ENCODE data around the gene SH3PXD2B. TPM values are rescaled to one million over a fixed set of nuclear protein-coding genes. Genes with fewer than 3 reads are reported as not detected.

The SH3PXD2B gene
- total and polyA plus RNA-seq, 2 of the 13 experiments (the other 11 are each of a cell fraction or from before 2014, with no cell fraction given), result 3.4 to 4.6 TPM

DNA sequence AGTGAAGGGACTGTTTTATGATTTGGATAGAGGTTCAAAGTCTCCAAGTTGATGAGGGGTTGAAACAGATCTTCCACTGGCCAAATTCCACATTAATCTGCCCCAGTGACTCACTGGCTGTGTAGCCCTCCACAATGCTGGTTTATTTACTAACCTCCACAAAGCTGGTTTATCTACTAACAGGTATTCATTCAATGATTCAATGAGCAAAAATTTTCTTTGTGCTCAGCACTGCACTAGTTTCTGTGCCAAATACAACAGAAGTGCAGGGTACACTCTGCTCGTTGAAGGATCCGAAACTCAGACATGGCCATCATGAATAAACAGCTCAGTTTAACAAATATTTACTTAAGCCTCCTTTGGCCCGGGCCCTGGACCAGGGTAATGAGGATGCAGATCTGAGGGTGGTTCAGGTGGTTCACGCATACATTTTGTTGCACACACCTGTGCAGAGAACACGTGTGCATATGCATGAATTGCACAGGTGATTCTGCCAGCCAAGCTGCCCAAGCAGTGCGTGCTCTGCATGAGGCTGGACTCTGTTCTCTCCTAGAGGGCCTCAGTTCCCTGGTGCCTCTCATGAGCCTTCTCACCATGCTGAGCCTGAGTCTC lies 71.0 kb downstream of the SH3PXD2B start (continued):
- no peak for TF ChIP-seq ZNF230 (CRISPR knock-in tag; IDR thresholded peaks at IDR 0.05)
- no peak for TF ChIP-seq ZNF552 (CRISPR knock-in tag; IDR thresholded peaks at IDR 0.05; ENCODE audit: borderline replicate concordance)
- TF ChIP-seq MEIS1 (CRISPR knock-in tag; IDR thresholded peaks at IDR 0.05; ENCODE audit: borderline replicate concordance), result no peak
- no peak for TF ChIP-seq NFRKB (IDR thresholded peaks at IDR 0.05)
- TF ChIP-seq, protein P1, sequence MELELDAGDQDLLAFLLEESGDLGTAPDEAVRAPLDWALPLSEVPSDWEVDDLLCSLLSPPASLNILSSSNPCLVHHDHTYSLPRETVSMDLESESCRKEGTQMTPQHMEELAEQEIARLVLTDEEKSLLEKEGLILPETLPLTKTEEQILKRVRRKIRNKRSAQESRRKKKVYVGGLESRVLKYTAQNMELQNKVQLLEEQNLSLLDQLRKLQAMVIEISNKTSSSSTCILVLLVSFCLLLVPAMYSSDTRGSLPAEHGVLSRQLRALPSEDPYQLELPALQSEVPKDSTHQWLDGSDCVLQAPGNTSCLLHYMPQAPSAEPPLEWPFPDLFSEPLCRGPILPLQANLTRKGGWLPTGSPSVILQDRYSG (CRISPR knock-in tag; IDR thresholded peaks at IDR 0.05), result no peak

DNA sequence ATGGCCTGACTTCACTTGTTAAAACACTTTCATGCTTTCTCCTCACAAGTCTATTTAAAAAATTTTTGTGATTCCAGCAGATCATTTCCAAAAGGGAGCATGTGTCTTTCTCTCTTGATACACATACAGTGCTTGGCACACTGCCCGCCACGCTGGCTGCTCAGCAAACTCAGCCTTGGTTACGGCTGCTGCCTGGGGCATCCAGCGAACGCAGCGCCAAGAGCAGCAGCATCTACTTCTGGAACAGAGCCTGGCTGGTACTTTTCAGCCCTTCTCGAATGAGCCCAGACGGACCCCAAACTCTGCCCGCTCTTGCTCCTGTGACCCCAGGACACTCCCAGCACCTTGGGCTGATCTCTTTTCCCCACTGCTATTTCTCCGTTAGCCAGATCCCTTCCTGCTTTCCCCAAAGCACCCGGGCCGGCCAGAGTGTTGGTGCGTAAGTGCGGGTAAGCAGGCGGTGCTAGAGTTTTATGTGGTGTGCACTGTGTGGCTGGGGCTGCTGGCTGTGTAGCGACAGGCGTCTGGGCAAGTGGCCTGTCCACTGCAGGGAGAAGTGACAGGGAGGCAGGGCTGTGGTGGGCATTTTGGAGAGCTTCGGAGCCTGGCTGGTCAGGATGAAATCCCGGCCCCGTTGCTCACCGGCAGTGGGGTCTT lies 73.2 kb downstream of the SH3PXD2B start:
- 98% methylated on average over 21 of the region's 21 CpGs for WGBS (ENCODE audit: low lambda C conversion rate)
- POLR2A ChIA-PET, result no interaction called here
- H3K27me3 ChIP-seq (ENCODE audit: control insufficient read depth in 1 of 2, insufficient read depth in 2 of 2, low read length in 2 of 2), result no peaks in the 10 kb centered on the region

More for the DNA sequence above, 73.2 kb downstream of the SH3PXD2B start:
- no peak overlapping the region for H2AFZ ChIP-seq (ENCODE audit: low read length)
- DNase-seq (ENCODE audit: low spot score), result no peak
- no peak overlapping the region for H3K4me3 ChIP-seq (replicated peaks in 1 of 3; ENCODE audit: insufficient read depth in 1 of 3, low read depth in 2 of 3, low read length in 3 of 3)
- intact Hi-C loops (cut with micrococcal nuclease; ENCODE audit: unreplicated experiment) (no loop called here), in situ Hi-C loops (cut with HindIII; ENCODE audit: extremely low pct_ligation_motif_present, low pct_unique_long_range_greater_than_20kb) (no loop called here)
- CTCF ChIA-PET (ENCODE audit: low intra/inter-chr PET ratio, low total read pairs), result no interaction called here
- no peak overlapping the region for H3K4me2 ChIP-seq (ENCODE audit: low read depth, low read length)
- peaks cover 29% of the 10 kb centered on the region for H3K4me1 ChIP-seq (ENCODE audit: insufficient read depth, low read length)
- no peaks in the 10 kb centered on the region for H3K9me3 ChIP-seq (ENCODE audit: low read length)
- ATAC-seq, result no peak
- TF ChIP-seq FIP1L1 (IDR thresholded peaks at IDR 0.05; ENCODE audit: borderline replicate concordance, insufficient read depth, low read depth, low read length) (no peak), ZMYM2 (CRISPR knock-in tag; IDR thresholded peaks at IDR 0.05) (no peak), CBX2 (IDR thresholded peaks at IDR 0.05; ENCODE audit: low read depth, low read length) (no peak), CBX2 (CRISPR knock-in tag; IDR thresholded peaks at IDR 0.05; ENCODE audit: low read depth) (no peak), ZNF629 (CRISPR knock-in tag; conservative IDR thresholded peaks at IDR 0.05) (no peak), CCAR2 (optimal IDR thresholded peaks at IDR 0.05; ENCODE audit: low read depth, low read length) (no peak), ZNF207 (IDR thresholded peaks at IDR 0.05; ENCODE audit: borderline replicate concordance) (no peak), ZNF761 (CRISPR knock-in tag; conservative IDR thresholded peaks at IDR 0.05) (no peak), KAT7 (CRISPR knock-in tag; IDR thresholded peaks at IDR 0.05; ENCODE audit: borderline replicate concordance) (no peak)
- TF ChIP-seq, protein P2, sequence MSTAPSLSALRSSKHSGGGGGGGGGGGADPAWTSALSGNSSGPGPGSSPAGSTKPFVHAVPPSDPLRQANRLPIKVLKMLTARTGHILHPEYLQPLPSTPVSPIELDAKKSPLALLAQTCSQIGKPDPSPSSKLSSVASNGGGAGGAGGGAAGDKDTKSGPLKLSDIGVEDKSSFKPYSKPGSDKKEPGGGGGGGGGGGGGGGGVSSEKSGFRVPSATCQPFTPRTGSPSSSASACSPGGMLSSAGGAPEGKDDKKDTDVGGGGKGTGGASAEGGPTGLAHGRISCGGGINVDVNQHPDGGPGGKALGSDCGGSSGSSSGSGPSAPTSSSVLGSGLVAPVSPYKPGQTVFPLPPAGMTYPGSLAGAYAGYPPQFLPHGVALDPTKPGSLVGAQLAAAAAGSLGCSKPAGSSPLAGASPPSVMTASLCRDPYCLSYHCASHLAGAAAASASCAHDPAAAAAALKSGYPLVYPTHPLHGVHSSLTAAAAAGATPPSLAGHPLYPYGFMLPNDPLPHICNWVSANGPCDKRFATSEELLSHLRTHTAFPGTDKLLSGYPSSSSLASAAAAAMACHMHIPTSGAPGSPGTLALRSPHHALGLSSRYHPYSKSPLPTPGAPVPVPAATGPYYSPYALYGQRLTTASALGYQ (CRISPR knock-in tag; IDR thresholded peaks at IDR 0.05), result no peak
- TF ChIP-seq, protein P3, sequence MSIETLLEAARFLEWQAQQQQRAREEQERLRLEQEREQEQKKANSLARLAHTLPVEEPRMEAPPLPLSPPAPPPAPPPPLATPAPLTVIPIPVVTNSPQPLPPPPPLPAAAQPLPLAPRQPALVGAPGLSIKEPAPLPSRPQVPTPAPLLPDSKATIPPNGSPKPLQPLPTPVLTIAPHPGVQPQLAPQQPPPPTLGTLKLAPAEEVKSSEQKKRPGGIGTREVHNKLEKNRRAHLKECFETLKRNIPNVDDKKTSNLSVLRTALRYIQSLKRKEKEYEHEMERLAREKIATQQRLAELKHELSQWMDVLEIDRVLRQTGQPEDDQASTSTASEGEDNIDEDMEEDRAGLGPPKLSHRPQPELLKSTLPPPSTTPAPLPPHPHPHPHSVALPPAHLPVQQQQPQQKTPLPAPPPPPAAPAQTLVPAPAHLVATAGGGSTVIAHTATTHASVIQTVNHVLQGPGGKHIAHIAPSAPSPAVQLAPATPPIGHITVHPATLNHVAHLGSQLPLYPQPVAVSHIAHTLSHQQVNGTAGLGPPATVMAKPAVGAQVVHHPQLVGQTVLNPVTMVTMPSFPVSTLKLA (IDR thresholded peaks at IDR 0.05), result no peak
- no peaks in the 10 kb centered on the region; the same call in 1 of the 2 replicates for H4K20me1 ChIP-seq (ENCODE audit: insufficient read depth, low read length)
- no peaks in the 10 kb centered on the region for H3K79me2 ChIP-seq (ENCODE audit: insufficient read depth, low read length)
- H3K27ac ChIP-seq (ENCODE audit: extremely low read length, insufficient read depth, low read length), result no peak overlapping the region
- BruUV-seq (replicated peaks), result no TSS peak
- H3K9ac ChIP-seq (ENCODE audit: insufficient read depth, low read depth, low read length), result no peak overlapping the region
- H3K36me3 ChIP-seq (replicated peaks in 1 of 2; ENCODE audit: control insufficient read depth in 1 of 2, insufficient read depth in 2 of 2, low read length in 2 of 2), result peaks cover 4% of the 10 kb centered on the region in 2 experiments; a peak in 3 of 5 replicates
- FAIRE-seq, result no peak
